ENCODE data around the gene MYH7B. TPM values are rescaled to one million over a fixed set of nuclear protein-coding genes. Genes with fewer than 3 reads are reported as not detected.

MYH7B gene
- total and polyA plus RNA-seq, 2 experiments from 2014 or later = 0.10 to 1.1 TPM

DNA sequence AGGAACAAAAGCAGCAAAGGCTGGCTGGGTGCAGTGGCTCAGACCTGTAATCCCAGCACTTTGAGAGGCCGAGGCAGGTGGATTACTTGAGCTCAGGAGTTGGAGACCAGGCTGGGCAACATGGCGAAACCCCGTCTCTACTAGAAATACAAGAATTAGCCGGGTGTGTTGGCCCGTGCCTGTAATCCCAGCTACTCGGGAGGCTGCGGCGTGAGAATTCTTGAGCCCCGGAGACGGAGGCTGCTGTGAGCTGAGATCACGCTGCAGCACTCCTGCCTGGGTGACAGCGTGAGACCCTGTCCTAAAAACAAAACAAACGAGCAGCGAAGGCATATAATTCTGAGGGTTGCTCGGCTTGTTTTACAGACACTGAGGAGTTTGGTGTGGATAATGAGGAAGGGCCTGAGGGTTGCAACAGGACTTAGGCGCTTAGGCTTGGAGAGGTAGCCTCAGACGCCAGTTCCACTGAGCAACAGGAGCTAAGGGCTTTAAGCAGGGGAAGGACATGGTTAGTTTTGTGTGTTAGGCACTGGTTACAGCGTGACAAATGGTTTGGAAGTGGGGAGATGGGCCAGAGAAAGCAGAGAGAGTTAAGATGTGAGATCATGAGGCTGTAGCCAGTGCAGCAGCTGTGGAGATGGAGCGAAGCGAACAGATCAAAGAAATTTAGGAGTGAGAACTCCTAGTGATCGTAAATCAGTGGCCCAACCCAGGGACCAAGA lies 1.2 kb downstream of the MYH7B start:
- ATAC-seq (no peak), DNase-seq (ENCODE audit: low spot score) (no peak)
- H3K9me2 ChIP-seq (ENCODE audit: insufficient read depth) = no peaks in the 10 kb centered on the region
- H3K27ac ChIP-seq (ENCODE audit: low read depth) = peak overlapping the region; percentile 92; the same call in 1 of the 2 replicates
- H4K20me1 ChIP-seq (replicated peaks; ENCODE audit: insufficient read depth) = no peaks in the 10 kb centered on the region
- Mint-ChIP-seq H3K27ac (peak overlapping the region; percentile 94), H3K4me3 (peak overlapping the region; percentile 95; the same call in 2 of the 3 replicates), H3K4me1 (peaks cover 36% of the 10 kb centered on the region), H3K27me3 (ENCODE audit: insufficient read depth, low read depth, poor library complexity) (peaks cover 9% of the 10 kb centered on the region), H3K36me3 (ENCODE audit: low read depth) (no peaks in the 10 kb centered on the region), H3K9me3 (peaks cover 4% of the 10 kb centered on the region; the same call in 2 of the 3 replicates)
- peaks cover 31% of the 10 kb centered on the region for H3K4me1 ChIP-seq (ENCODE audit: insufficient read depth)
- peaks cover 13% of the 10 kb centered on the region; the same call in 1 of the 2 replicates for H3F3A ChIP-seq (replicated peaks; ENCODE audit: low read depth)
- H2AFZ ChIP-seq = peak overlapping the region; percentile 76
- H3K36me3 ChIP-seq (ENCODE audit: insufficient read depth) = no peaks in the 10 kb centered on the region
- no peaks in the 10 kb centered on the region for H3K27me3 ChIP-seq (ENCODE audit: insufficient read depth)
- peak overlapping the region; percentile 73; the same call in 1 of the 2 replicates for H3K4me2 ChIP-seq
- no peak overlapping the region for H3K4me3 ChIP-seq
- no peak for TF ChIP-seq EZH2phosphoT487 (IDR thresholded peaks at IDR 0.05; ENCODE audit: unreplicated experiment)
- TF ChIP-seq EZH2 (IDR thresholded peaks at IDR 0.05; ENCODE audit: low read depth, unreplicated experiment) = no peak
- H3K79me2 ChIP-seq (replicated peaks; ENCODE audit: insufficient read depth) = no peaks in the 10 kb centered on the region

- DNase-seq (ENCODE audit: low spot score) (no peak), ATAC-seq (no peak)
- no peaks in the 10 kb centered on the region for H3K9me2 ChIP-seq (ENCODE audit: insufficient read depth)
- Mint-ChIP-seq H3K27ac (no peak overlapping the region), H3K4me1 (peaks cover 7% of the 10 kb centered on the region; the same call in 2 of the 3 replicates), H3K9me3 (no peaks in the 10 kb centered on the region), H3K36me3 (ENCODE audit: low read depth) (no peaks in the 10 kb centered on the region), H3K4me3 (no peak overlapping the region), H3K27me3 (ENCODE audit: insufficient read depth, low read depth, poor library complexity) (peaks cover 4% of the 10 kb centered on the region)
- H2AFZ ChIP-seq = no peak overlapping the region
- H3K4me1 ChIP-seq (ENCODE audit: insufficient read depth) = no peaks in the 10 kb centered on the region
- no peaks in the 10 kb centered on the region for H3F3A ChIP-seq (replicated peaks; ENCODE audit: low read depth)
- H3K4me3 ChIP-seq = no peak overlapping the region
- H4K20me1 ChIP-seq (replicated peaks; ENCODE audit: insufficient read depth) = no peaks in the 10 kb centered on the region
- H3K27ac ChIP-seq (ENCODE audit: low read depth) = no peak overlapping the region
- no peaks in the 10 kb centered on the region for H3K27me3 ChIP-seq (ENCODE audit: insufficient read depth)
- H3K4me2 ChIP-seq = no peak overlapping the region
- H3K79me2 ChIP-seq (replicated peaks; ENCODE audit: insufficient read depth) = no peaks in the 10 kb centered on the region
- H3K36me3 ChIP-seq (ENCODE audit: insufficient read depth) = no peaks in the 10 kb centered on the region
- TF ChIP-seq STAT1 (IDR thresholded peaks at IDR 0.05; ENCODE audit: unreplicated experiment) = no peak
- TF ChIP-seq, protein P1, sequence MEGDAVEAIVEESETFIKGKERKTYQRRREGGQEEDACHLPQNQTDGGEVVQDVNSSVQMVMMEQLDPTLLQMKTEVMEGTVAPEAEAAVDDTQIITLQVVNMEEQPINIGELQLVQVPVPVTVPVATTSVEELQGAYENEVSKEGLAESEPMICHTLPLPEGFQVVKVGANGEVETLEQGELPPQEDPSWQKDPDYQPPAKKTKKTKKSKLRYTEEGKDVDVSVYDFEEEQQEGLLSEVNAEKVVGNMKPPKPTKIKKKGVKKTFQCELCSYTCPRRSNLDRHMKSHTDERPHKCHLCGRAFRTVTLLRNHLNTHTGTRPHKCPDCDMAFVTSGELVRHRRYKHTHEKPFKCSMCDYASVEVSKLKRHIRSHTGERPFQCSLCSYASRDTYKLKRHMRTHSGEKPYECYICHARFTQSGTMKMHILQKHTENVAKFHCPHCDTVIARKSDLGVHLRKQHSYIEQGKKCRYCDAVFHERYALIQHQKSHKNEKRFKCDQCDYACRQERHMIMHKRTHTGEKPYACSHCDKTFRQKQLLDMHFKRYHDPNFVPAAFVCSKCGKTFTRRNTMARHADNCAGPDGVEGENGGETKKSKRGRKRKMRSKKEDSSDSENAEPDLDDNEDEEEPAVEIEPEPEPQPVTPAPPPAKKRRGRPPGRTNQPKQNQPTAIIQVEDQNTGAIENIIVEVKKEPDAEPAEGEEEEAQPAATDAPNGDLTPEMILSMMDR (conservative IDR thresholded peaks at IDR 0.05; ENCODE audit: low read depth in 2 of 2) = no peak
- TF ChIP-seq ZNF331 (CRISPR knock-in tag; IDR thresholded peaks at IDR 0.05; ENCODE audit: low read depth) = no peak
- no peak for TF ChIP-seq REST (IDR thresholded peaks at IDR 0.05; ENCODE audit: unreplicated experiment)
- no peak for TF ChIP-seq POLR2AphosphoS5 (IDR thresholded peaks at IDR 0.05; ENCODE audit: low read depth)
- no peak for TF ChIP-seq ZNF462 (CRISPR knock-in tag; IDR thresholded peaks at IDR 0.05)
- no peak for TF ChIP-seq EZH2 (IDR thresholded peaks at IDR 0.05; ENCODE audit: low read depth, unreplicated experiment)
- TF ChIP-seq CREB1 (CRISPR knock-in tag; IDR thresholded peaks at IDR 0.05; ENCODE audit: low read depth) = no peak
Measured at GRCh38 chr20:34964486-34964885, 8.8 kb downstream of the MYH7B start.

Data from GM23338 (cell line).